Measurements from ENCODE around the gene ST6GALNAC6. TPM values are rescaled to one million over a fixed set of nuclear protein-coding genes. Genes with fewer than 3 reads are reported as not detected.
"Not testable (repeated sequence)": the region's sequence is repeated elsewhere in the genome, so short reads cannot be mapped to it uniquely, and the experiment has no call there.

Gene ST6GALNAC6
- total RNA-seq, 2 donors from 2014 or later = 222 to 302 TPM

GRCh38 chr9:127881715-127882114 lies 17.7 kb downstream of the ST6GALNAC6 start:
- ATAC-seq; DNase-seq; intact Hi-C loops (cut with DNase I, micrococcal nuclease): not testable (repeated sequence)

DNA sequence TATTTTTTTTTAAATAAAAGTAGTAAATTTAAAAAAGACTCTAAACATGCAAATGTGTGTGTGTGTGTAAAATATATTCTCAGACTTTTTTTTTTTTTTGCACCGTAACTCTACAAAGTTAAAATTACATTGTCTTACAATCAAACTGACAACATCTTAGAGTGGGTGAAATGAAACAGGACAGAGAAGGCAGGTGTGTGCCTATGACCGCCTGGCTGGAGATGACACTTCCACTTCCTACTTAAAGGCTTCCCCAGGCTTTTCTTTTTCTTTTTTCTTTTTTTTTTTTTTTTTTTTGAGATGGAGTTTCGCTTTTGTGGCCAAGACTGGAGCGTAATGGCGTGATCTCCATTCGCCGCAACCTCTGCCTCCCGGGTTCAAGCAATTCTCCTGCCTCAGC lies 19.3 kb downstream of the ST6GALNAC6 start:
- ATAC-seq = no peak
- no peak for DNase-seq
- intact Hi-C loops (cut with DNase I, micrococcal nuclease) = no loop called here

- ATAC-seq (no peak), DNase-seq (no peak)
- intact Hi-C loops (cut with DNase I, micrococcal nuclease) = loop anchor here in 1 of 2 donors (10.0 kb wide), 1 partner anchor 84 kb away; no protein-coding TSS in a partner anchor
These were observed 20.6 kb downstream of the ST6GALNAC6 start for GRCh38 chr9:127878652-127879390.

DNA sequence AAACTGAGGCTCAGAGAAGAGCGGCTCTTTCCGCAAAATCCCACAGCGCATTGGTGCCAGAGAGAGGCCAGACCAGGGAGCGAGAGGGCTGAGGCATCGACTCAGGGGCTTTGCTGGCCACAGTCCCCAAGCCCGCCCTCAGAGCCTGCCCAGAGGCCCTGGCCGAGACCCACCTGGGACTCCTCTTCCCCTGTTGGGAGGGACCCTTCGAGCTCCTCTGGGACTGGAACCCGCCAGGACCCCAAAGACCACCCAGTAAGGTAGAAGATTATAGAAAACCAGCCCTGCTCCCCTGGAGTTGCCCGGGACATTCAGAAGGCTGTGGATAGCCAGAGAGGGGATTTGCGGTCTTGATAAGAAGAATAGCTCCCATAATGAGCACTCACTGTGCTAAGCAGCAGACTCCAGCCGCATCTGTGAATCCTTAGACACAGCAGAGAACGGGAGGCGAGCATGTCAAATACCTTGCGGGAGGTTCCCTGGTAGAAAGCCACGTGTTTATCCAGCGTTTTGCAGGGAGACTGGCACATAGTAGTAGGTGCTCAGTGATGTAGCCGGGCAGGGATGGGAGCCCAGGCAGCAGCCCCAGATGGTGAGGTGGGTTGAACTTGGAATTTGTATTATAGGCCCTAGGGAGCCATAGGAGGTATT lies 21.3 kb downstream of the ST6GALNAC6 start:
- DNase-seq (no peak), ATAC-seq (peak; percentile 1)
- intact Hi-C loops (cut with DNase I, micrococcal nuclease) = loop anchor here in 1 of 2 donors (10.0 kb wide), 1 partner anchor 83 kb away; no protein-coding TSS in a partner anchor

DNA sequence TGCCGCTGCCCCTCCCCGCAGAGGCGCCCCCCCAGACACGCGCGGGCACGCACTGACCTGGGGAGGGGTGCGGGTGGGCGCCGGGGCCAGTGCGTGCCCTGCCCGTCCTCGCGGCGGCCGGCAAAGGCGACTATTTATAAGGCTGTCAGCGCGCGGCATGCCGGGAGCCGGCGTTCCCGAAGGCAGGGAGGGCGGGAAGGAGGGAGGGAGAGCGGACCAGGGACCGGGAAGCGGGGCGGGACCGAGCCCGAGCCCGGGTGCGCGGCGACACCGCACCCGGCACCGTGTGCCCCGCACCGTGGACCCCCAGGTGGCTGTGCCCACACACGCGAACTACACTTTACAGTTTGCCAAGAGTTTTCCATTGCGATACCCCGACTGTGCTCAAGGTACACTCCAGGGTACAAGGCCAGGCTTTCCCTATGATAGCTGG lies 21.8 kb downstream of the ST6GALNAC6 start, which contains the start of gene AK1:
Gene AK1 (minus strand): TSS at position 110 of the 433 bp plus-strand sequence. CDS start 3,058 bp downstream, outside the sequence.
- ATAC-seq = peak; percentile 81
- intact Hi-C loops (cut with DNase I, micrococcal nuclease) = loop anchor here in 1 of 2 donors (10.0 kb wide), 1 partner anchor 83 kb away; no protein-coding TSS in a partner anchor
- peak; percentile 85 to 86 for DNase-seq

DNA sequence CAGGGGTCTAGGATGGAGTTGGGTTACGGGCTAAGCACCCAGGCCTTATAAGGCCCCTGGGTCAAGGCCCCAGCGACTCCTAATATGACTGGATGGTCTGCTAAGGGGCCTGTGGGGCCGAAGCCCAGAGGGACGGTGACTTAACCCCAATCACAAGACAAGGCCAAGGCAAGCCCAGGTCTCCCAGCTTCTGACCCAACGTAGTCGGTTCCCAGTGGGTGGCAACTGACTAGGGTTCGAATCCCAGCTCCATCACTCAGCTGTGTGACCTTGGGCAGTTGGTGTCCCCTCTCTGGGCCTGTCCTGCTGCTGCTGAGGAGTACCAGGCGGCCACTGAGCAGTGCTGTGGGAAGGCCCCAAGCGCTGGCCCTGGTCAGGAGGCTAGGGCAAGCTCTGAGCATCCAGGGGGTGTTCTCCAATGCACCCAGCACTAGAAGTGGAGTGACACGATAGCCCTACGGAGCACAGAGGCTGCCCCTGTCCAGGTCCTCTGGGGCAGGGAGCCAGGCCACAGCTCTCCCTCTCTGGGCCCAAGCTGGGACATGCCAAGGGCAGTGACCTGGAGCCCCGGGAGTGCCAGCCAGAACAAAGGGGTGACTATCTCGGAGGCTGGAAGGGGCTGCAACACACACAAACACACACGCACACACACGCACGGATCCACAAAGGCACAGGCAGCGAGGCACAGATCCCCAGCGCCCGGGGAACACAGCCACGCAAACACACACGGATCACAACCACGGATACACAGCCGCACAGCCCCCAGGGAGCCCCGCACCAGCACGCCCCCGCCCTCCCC lies 22.4 kb downstream of the ST6GALNAC6 start:
- intact Hi-C loops (cut with DNase I, micrococcal nuclease) = loop anchor here in 1 of 2 donors (10.0 kb wide), 1 partner anchor 82 kb away; no protein-coding TSS in a partner anchor
- ATAC-seq (peak; percentile 27), DNase-seq (peak in 1 of 2 donors; percentile 36)

DNA sequence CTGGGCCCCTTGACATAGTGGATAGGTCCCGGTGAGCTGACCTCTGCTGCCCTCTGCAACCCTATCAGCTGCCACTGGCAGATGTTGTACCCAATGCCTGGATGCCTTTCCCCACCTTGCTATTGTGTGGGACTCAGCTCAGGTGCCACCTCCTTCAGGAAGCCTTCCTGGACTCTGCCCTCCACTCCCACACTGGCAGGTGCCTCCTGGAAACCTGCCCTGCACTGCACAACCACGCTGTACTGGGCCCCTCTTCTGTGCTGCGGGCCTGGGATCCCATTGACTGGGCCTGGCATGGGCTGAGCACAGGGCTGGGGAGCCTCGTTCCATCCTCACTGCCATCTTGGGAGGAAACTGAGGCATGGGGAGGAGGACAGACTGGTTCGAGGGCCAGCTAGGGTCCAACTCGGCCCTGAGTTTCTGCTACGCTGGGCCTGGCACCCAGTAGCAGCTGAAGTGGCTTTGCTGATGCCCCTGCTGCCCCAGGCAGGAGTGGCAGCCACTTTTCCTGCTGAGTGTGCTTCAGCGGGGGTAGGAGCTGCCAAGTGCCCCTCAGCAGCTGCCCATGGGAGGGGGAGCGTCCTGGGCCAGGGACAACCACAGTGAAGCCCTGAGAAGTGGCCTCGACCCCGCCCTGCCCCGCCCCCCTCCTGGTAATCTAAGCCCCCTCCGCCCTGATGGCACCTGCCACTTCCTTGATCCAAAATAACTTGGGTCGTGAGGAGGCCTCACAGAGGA lies 23.2 kb downstream of the ST6GALNAC6 start:
- ATAC-seq (peak; percentile 21), DNase-seq (no peak)
- intact Hi-C loops (cut with DNase I, micrococcal nuclease) = loop anchor here in 1 of 2 donors (10.0 kb wide), 1 partner anchor 81 kb away; no protein-coding TSS in a partner anchor

DNA sequence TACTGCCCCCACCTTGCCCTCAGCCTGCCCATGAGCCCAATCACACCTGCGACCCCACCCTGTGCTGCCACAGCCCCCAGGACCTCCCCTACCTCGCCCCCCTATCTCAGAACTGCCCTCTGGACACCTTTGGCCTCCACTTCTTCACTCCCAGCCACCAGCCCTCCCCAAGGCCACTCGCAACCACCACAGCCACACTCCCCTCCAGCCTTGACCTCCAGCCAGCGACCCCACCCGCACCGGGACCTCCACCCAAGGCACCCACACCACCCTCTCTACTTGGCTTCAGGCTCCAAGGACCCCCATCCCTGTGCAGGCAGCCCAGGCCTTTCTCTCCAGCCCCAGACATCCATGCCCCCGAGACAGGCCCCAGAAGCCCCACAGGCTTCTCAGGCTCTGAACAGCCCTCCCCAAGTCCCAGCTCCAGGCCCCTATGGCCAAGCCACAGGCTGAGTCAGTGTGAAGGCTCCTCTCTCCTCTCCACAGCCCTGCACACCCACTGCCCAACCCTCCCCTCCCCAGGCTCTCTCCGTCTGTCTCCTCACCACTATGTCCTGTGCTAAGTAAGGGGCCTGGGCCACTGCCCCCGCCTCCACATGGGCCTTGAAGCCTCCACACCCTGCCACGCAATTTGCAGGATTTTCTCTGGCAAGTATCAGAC lies 24.0 kb downstream of the ST6GALNAC6 start:
- intact Hi-C loops (cut with DNase I, micrococcal nuclease) = loop anchor here in 1 of 2 donors (10.0 kb wide), 1 partner anchor 81 kb away; no protein-coding TSS in a partner anchor
- ATAC-seq (no peak), DNase-seq (no peak)

DNA sequence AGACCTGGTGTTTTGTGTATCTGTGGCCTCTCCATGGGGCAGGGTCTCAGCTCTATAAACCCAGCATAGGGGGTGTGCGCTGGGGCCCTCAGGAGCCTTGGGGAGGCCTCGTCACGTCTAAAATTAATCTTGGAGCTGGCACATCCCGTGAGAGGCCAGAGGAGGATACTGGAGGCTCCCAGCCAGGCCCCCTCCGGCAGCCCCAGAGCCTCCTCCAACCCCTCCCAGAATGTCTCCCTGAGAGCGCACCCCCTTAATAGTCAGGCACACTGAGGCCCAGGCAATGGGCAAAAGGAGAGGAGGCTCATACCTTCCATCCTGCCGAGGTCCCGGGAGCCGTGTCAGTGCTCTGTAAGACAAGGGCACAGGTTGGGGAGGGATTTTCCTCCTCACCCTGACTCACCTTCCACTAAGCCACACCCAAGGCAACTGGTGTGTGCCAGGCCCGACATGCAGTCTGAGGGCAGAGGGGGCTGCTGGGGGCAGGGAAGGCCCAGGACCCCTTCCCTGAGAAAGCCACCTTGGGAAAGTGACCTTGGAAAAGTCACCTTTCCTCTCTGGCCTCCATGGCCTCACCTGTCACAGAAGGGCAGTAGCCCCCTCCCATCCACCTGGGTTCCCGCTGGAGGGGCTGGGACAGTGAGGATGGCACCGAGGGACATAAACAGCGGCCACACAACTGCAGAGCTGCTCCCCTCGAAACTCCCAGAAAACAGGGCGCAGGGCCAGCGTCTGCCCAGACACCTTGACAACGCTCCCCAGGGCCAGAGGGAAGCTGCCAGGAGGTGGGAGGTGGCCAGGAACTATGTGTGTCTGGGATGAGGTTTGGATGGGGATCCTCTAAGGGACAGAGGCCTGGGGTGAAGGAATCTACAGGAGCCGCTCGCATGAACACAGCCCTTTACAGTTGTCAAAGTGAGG lies 24.8 kb downstream of the ST6GALNAC6 start:
- intact Hi-C loops (cut with DNase I, micrococcal nuclease) = loop anchor here in 1 of 2 donors (5.0 to 10.0 kb wide), 2 partner anchors 80 to 137 kb away; partner anchors contain the start of gene TOR2A
- ATAC-seq (no peak), DNase-seq (no peak)

DNA sequence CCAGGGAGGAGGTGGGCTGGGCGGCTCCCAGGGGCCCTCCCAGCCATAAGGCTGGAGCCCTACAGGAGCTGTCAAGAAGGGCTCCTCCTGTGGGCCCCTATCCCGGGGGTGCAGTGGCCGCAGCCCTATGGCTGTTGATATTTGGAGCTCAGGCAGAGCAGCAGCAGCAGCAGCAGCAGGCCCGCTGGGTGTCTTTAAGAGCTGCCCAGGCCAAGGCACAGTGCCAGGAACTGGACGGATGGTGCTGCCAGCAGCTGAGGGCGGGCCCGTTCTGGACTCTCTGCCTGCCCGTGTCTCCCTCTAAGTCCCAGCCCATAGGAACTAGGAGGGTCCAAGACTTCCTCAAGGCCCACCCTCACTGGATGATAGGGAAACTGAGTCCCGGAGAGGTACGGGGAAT lies 25.5 kb downstream of the ST6GALNAC6 start:
- DNase-seq (peak; percentile 64 to 73), ATAC-seq (no peak)

GRCh38 chr9:127873223-127873691 lies 26.1 kb downstream of the ST6GALNAC6 start:
- intact Hi-C loops (cut with DNase I, micrococcal nuclease) = loop anchor here in 1 of 2 donors (5.0 to 10.0 kb wide), 2 partner anchors 78 to 136 kb away; partner anchors contain the start of gene TOR2A
- peak in 1 of 2 donors; percentile 24 for DNase-seq
- no peak for ATAC-seq

More for the DNA sequence above, 25.5 kb downstream of the ST6GALNAC6 start:
- intact Hi-C loops (cut with DNase I, micrococcal nuclease) = loop anchor here in 1 of 2 donors (5.0 to 10.0 kb wide), 2 partner anchors 79 to 137 kb away; partner anchors contain the start of gene TOR2A

GRCh38 chr9:127872369-127873222 lies 26.8 kb downstream of the ST6GALNAC6 start:
- intact Hi-C loops (cut with DNase I, micrococcal nuclease) = loop anchor here in 1 of 2 donors (5.0 to 10.0 kb wide), 2 partner anchors 78 to 135 kb away; partner anchors contain the start of gene TOR2A
- peak in 1 of 2 donors; percentile 12 for DNase-seq
- no peak for ATAC-seq

DNA sequence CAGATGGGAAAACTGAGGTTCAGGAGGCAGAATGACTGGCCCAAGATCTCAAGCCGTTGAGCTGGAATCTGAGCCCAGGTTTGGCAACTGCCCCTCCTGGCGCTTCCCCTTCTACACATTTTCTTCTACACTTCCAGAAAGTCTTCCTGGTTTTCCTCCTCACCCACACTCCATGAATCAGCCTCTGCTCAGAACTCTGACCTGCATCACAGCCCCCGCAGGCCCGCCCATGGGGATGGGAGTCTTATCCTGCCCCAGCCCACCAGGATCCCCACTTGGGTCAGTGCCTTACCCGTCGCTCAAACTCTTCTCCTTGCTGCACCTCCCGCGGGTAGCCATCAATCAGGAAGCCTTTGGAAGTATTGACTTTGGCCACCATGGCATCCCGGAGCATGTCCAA lies 27.9 kb downstream of the ST6GALNAC6 start:
- intact Hi-C loops (cut with DNase I, micrococcal nuclease) = loop anchor here in 1 of 2 donors (5.0 to 10.0 kb wide), 2 partner anchors 77 to 134 kb away; partner anchors contain the start of gene TOR2A
- no peak for ATAC-seq
- DNase-seq = no peak

- DNase-seq (no peak), ATAC-seq (no peak)
- intact Hi-C loops (cut with DNase I, micrococcal nuclease) = loop anchor here in 1 of 2 donors (5.0 to 10.0 kb wide), 2 partner anchors 76 to 134 kb away; partner anchors contain the start of gene TOR2A
These were observed 28.5 kb downstream of the ST6GALNAC6 start for GRCh38 chr9:127870887-127871286.

GRCh38 chr9:127870153-127870491 lies 29.3 kb downstream of the ST6GALNAC6 start:
- intact Hi-C loops (cut with DNase I, micrococcal nuclease) = loop anchor here in 1 of 2 donors (5.0 to 10.0 kb wide), 2 partner anchors 75 to 133 kb away; partner anchors contain the start of gene TOR2A
- not testable (repeated sequence) for ATAC-seq, DNase-seq

Data from left colon (tissue), 2 donors.